ENCODE data around the gene C16orf78. TPM values are rescaled to one million over a fixed set of nuclear protein-coding genes. Genes with fewer than 3 reads are reported as not detected.

C16orf78 gene
- polyA plus RNA-seq, 1 donor from 2014 or later = not detected

- Histone ChIP-seq H3K4me2 (ENCODE audit: low read length) (no peak overlapping the region), H4K20me1 (ENCODE audit: insufficient read depth) (no peaks in the 10 kb centered on the region), H3K27ac (ENCODE audit: low read length) (no peak overlapping the region), H3F3A (ENCODE audit: insufficient read depth, low read length, poor library complexity, severe bottlenecking) (no peaks in the 10 kb centered on the region), H3K9ac (ENCODE audit: low read length) (no peak overlapping the region), H3K9me3 (ENCODE audit: low read length) (no peaks in the 10 kb centered on the region), H3K79me2 (replicated peaks; ENCODE audit: insufficient read depth, low read length) (no peaks in the 10 kb centered on the region), H3K4me3 (ENCODE audit: low read length) (no peak overlapping the region), H2AFZ (ENCODE audit: low read depth, low read length) (no peak overlapping the region), H3K9me2 (ENCODE audit: insufficient read depth, low read length) (no peaks in the 10 kb centered on the region), H3K36me3 (ENCODE audit: insufficient read depth, low read length) (no peaks in the 10 kb centered on the region), H3K27me3 (ENCODE audit: insufficient read depth, low read depth, low read length) (no peaks in the 10 kb centered on the region)
- TF ChIP-seq MXI1 (conservative IDR thresholded peaks at IDR 0.05; ENCODE audit: poor library complexity, severe bottlenecking) (no peak), TAF1 (IDR thresholded peaks at IDR 0.05; ENCODE audit: low read depth) (no peak), SMC3 (conservative IDR thresholded peaks at IDR 0.05; ENCODE audit: poor library complexity) (no peak)
Measured at GRCh38 chr16:49378816-49379215, 5.2 kb downstream of the C16orf78 start.

- Histone ChIP-seq H3K4me2 (ENCODE audit: low read length) (no peak overlapping the region), H3K9me3 (ENCODE audit: low read length) (no peaks in the 10 kb centered on the region)
Measured at GRCh38 chr16:49382916-49383315, 9.3 kb downstream of the C16orf78 start.

More at GRCh38 chr16:49382916-49383315, 9.3 kb downstream of the C16orf78 start:
- H3K36me3 ChIP-seq (ENCODE audit: insufficient read depth, low read length) = no peaks in the 10 kb centered on the region
- no peak overlapping the region for H3K4me3 ChIP-seq (ENCODE audit: low read length)
- H2AFZ ChIP-seq (ENCODE audit: low read depth, low read length) = no peak overlapping the region
- no peak for TF ChIP-seq RAD21 (conservative IDR thresholded peaks at IDR 0.05)
- no peak for TF ChIP-seq REST (IDR thresholded peaks at IDR 0.05; ENCODE audit: borderline replicate concordance)
- no peak for TF ChIP-seq EP300 (conservative IDR thresholded peaks at IDR 0.05; ENCODE audit: poor library complexity, severe bottlenecking)
- TF ChIP-seq MXI1 (conservative IDR thresholded peaks at IDR 0.05; ENCODE audit: poor library complexity, severe bottlenecking) = no peak
- no peak for TF ChIP-seq EZH2 (IDR thresholded peaks at IDR 0.05; ENCODE audit: borderline replicate concordance, insufficient read depth, low read length, poor library complexity, severe bottlenecking)
- TF ChIP-seq CTCF (IDR thresholded peaks at IDR 0.05; ENCODE audit: poor library complexity, severe bottlenecking) = no peak
- no peak for TF ChIP-seq TAF1 (IDR thresholded peaks at IDR 0.05; ENCODE audit: low read depth)
- no peak for TF ChIP-seq POLR2AphosphoS5 (IDR thresholded peaks at IDR 0.05)
- TF ChIP-seq SMC3 (conservative IDR thresholded peaks at IDR 0.05; ENCODE audit: poor library complexity) = no peak
- no peaks in the 10 kb centered on the region for H3K27me3 ChIP-seq (ENCODE audit: insufficient read depth, low read depth, low read length)
- no peaks in the 10 kb centered on the region for H3K79me2 ChIP-seq (replicated peaks; ENCODE audit: insufficient read depth, low read length)
- no peaks in the 10 kb centered on the region for H3K9me2 ChIP-seq (ENCODE audit: insufficient read depth, low read length)
- H3K9ac ChIP-seq (ENCODE audit: low read length) = no peak overlapping the region
- no peaks in the 10 kb centered on the region for H4K20me1 ChIP-seq (ENCODE audit: insufficient read depth)
- H3K27ac ChIP-seq (ENCODE audit: low read length) = no peak overlapping the region
- H3F3A ChIP-seq (ENCODE audit: insufficient read depth, low read length, poor library complexity, severe bottlenecking) = no peaks in the 10 kb centered on the region

Data from neural cell (in vitro differentiated cells).